HEK293 (cell line): Measurements from ENCODE around the gene SKI.
A peak's percentile ranks its signal among the peaks of the same experiment; 100 is the strongest.

Experiments
- CTCF ChIA-PET: fragments of 350-600 bp; formaldehyde crosslinking; extraction: SDS; loops from one replicate; lab custom pipeline; 2021; ENCODE audit warnings: antibody characterized with exemption; lab: Yijun Ruan, JAX
- POLR2A ChIA-PET: fragments of 300-600 bp; formaldehyde crosslinking; extraction: SDS; loops from one replicate; lab custom pipeline; 2020; ENCODE audit warnings: antibody characterized with exemption, inconsistent platforms; lab: Yijun Ruan, JAX
- H3K27ac ChIP-seq: fragments of 200-500 bp; sonication (Bioruptor generic); 2 replicates; pipeline ENCODE4 v1.5.1; 2014; ENCODE audit warnings: low read depth, low read length, control low read depth, inconsistent platforms; ENCODE audit errors: extremely low read depth
- H3K36me3 ChIP-seq, 2 experiments: fragments of 200-500 bp in 1 of 2; sonication (Bioruptor generic) in 1 of 2; 1 replicate in 1 of 2; 2 replicates in 1 of 2; pipeline ENCODE4 v1.5.1; 2014 to 2017; ENCODE audit warnings: inconsistent platforms in 2 of 2, low read length in 2 of 2; ENCODE audit not compliant: control insufficient read depth in 2 of 2, insufficient read depth in 1 of 2
- H3K4me1 ChIP-seq: fragments of 200-500 bp; sonication (Bioruptor generic); 2 replicates; pipeline ENCODE4 v1.5.1; 2014; ENCODE audit warnings: mild to moderate bottlenecking, low read length, inconsistent platforms; ENCODE audit not compliant: control insufficient read depth, insufficient read depth
- H3K4me3 ChIP-seq: 2 replicates; pipeline ENCODE4 v1.5.1; 2011; ENCODE audit warnings: low read depth, mild to moderate bottlenecking, control low read depth, low read length, moderate library complexity
- H3K9me3 ChIP-seq: fragments of 200-500 bp; sonication (Bioruptor generic); 2 replicates; pipeline ENCODE4 v1.5.1; 2014; ENCODE audit warnings: low read depth, low read length, inconsistent platforms; ENCODE audit not compliant: control insufficient read depth, insufficient read depth
- ELK4 ChIP-seq: IDR thresholded peaks from 2 replicates; pipeline ENCODE4 v1.6.1; 2011; ENCODE audit warnings: mild to moderate bottlenecking, low read depth, low read length, borderline replicate concordance
- INSM2 ChIP-seq: fragments of 450-650 bp; formaldehyde crosslinking; IDR thresholded peaks from 2 replicates; pipeline ENCODE4 v1.5.1; 2016; ENCODE audit warnings: missing biosample characterization, missing genetic modification characterization
- KLF17 ChIP-seq: fragments of 450-650 bp; formaldehyde crosslinking; IDR thresholded peaks from 2 replicates; pipeline ENCODE4 v1.5.1; 2016; ENCODE audit warnings: missing biosample characterization, missing genetic modification characterization
- MEIS1 ChIP-seq: sonication (generic); formaldehyde crosslinking; IDR thresholded peaks from 2 replicates; pipeline ENCODE4 v1.8.1; 2022; ENCODE audit warnings: missing genetic modification reagents, mild to moderate bottlenecking, borderline replicate concordance
- ZBTB26 ChIP-seq: fragments of 450-650 bp; formaldehyde crosslinking; optimal IDR thresholded peaks from 2 replicates; pipeline ENCODE3; 2016; ENCODE audit warnings: missing biosample characterization, mild to moderate bottlenecking, missing genetic modification characterization
- ZBTB8A ChIP-seq: fragments of 450-650 bp; formaldehyde crosslinking; IDR thresholded peaks from 2 replicates; pipeline ENCODE4 v1.5.1; 2016; ENCODE audit warnings: missing biosample characterization, missing genetic modification characterization
- ZEB2 ChIP-seq: fragments of 450-650 bp; formaldehyde crosslinking; IDR thresholded peaks from 2 replicates; pipeline ENCODE4 v1.5.1; 2016; ENCODE audit warnings: missing biosample characterization, missing genetic modification characterization
- ZFP69B ChIP-seq: fragments of 450-650 bp; formaldehyde crosslinking; IDR thresholded peaks from 2 replicates; pipeline ENCODE4 v1.5.1; 2016; ENCODE audit warnings: missing biosample characterization, missing genetic modification characterization
- ZNF112 ChIP-seq: fragments of 450-650 bp; formaldehyde crosslinking; IDR thresholded peaks from 2 replicates; pipeline ENCODE4 v1.5.0; 2017; ENCODE audit warnings: missing biosample characterization, missing genetic modification characterization
- ZNF155 ChIP-seq: fragments of 450-650 bp; formaldehyde crosslinking; IDR thresholded peaks from 2 replicates; pipeline ENCODE4 v1.5.1; 2016; ENCODE audit warnings: missing biosample characterization, missing genetic modification characterization
- ZNF26 ChIP-seq: fragments of 450-650 bp; formaldehyde crosslinking; IDR thresholded peaks from 2 replicates; pipeline ENCODE4 v1.5.1; 2016; ENCODE audit warnings: missing biosample characterization, missing genetic modification characterization
- ZNF280D ChIP-seq: fragments of 450-650 bp; formaldehyde crosslinking; IDR thresholded peaks from 2 replicates; pipeline ENCODE4 v1.5.1; 2016; ENCODE audit warnings: missing biosample characterization, missing genetic modification characterization
- ZNF302 ChIP-seq: fragments of 450-650 bp; formaldehyde crosslinking; IDR thresholded peaks from 2 replicates; pipeline ENCODE4 v1.5.1; 2016; ENCODE audit warnings: missing biosample characterization, missing genetic modification characterization, low read depth
- ZNF341 ChIP-seq: fragments of 450-650 bp; formaldehyde crosslinking; IDR thresholded peaks from 2 replicates; pipeline ENCODE4; 2016; ENCODE audit warnings: low read depth, missing biosample characterization, missing genetic modification characterization
- ZNF426 ChIP-seq: fragments of 450-650 bp; formaldehyde crosslinking; IDR thresholded peaks from 2 replicates; pipeline ENCODE4 v1.5.1; 2017; ENCODE audit warnings: missing biosample characterization, missing genetic modification characterization, mild to moderate bottlenecking, inconsistent platforms, moderate library complexity
- ZNF549 ChIP-seq: fragments of 450-650 bp; IDR thresholded peaks from 2 replicates; pipeline ENCODE4 v1.5.1; 2018; ENCODE audit warnings: missing biosample characterization, missing genetic modification characterization, mild to moderate bottlenecking, inconsistent platforms, moderate library complexity
- ZNF555 ChIP-seq: fragments of 450-650 bp; formaldehyde crosslinking; conservative IDR thresholded peaks from 2 replicates; pipeline ENCODE4 v1.5.1; 2017; ENCODE audit warnings: missing biosample characterization, mild to moderate bottlenecking, missing genetic modification characterization, inconsistent platforms
- ZNF596 ChIP-seq: fragments of 450-650 bp; IDR thresholded peaks from 2 replicates; pipeline ENCODE4 v1.5.0; 2018; ENCODE audit warnings: missing biosample characterization, mild to moderate bottlenecking, missing genetic modification characterization, moderate library complexity
- ZNF645 ChIP-seq: fragments of 450-650 bp; formaldehyde crosslinking; IDR thresholded peaks from 2 replicates; pipeline ENCODE4; 2016; ENCODE audit warnings: missing biosample characterization, missing genetic modification characterization
- ZNF677 ChIP-seq: fragments of 450-650 bp; IDR thresholded peaks from 2 replicates; pipeline ENCODE4 v1.5.0; 2018; ENCODE audit warnings: missing biosample characterization, mild to moderate bottlenecking, missing genetic modification characterization, moderate library complexity
- ZNF777 ChIP-seq: fragments of 450-650 bp; formaldehyde crosslinking; IDR thresholded peaks from 2 replicates; pipeline ENCODE4 v1.5.1; 2017; ENCODE audit warnings: missing biosample characterization, missing genetic modification characterization, borderline replicate concordance
- ZSCAN5A ChIP-seq: fragments of 450-650 bp; formaldehyde crosslinking; IDR thresholded peaks from 2 replicates; pipeline ENCODE4 v1.5.1; 2016; ENCODE audit warnings: missing biosample characterization, missing genetic modification characterization

SKI gene

GRCh38 chr1:2228157-2228594 is at the start of gene SKI:
TSS of gene SKI (plus strand) at chr1:2228319. CDS start at chr1:2228767, 448 bp downstream.
- no peak for TF ChIP-seq ZNF426 (tag by site-specific recombination)
- TF ChIP-seq ZNF677 (tag by site-specific recombination) = no peak
- TF ChIP-seq ZBTB8A (tag by site-specific recombination) = no peak
- no peak for TF ChIP-seq ZEB2 (tag by site-specific recombination)
- TF ChIP-seq ZNF280D = no peak
- no peak for TF ChIP-seq ZNF555 (tag by site-specific recombination)
- TF ChIP-seq ZNF777 = no peak
- no peak for TF ChIP-seq ZSCAN5A (tag by site-specific recombination)
- no peak for TF ChIP-seq ZNF112 (tag by site-specific recombination)
- TF ChIP-seq ZNF596 (tag by site-specific recombination) = no peak
- TF ChIP-seq MEIS1 = no peak
- Histone ChIP-seq H3K9me3 (no peaks in the 10 kb centered on the region), H3K27ac (peak within 1 kb of the TSS; percentile 94), H3K4me3 (peak within 1 kb of the TSS; percentile 78), H3K4me1 (no peaks in the 10 kb centered on the region; the same call in 1 of the 2 replicates), H3K36me3 (peaks cover 0 to 29% of the 10 kb centered on the region in 2 experiments; a peak in 1 of 3 replicates)
- ChIA-PET CTCF (interaction anchor here (1.0 kb wide), 1 partner anchor 10 kb away, joined by 3 read pairs; no protein-coding TSS in a partner anchor), POLR2A (interaction anchor here (0.5 to 2.0 kb wide), 7 partner anchors 16 to 183 kb away, joined by 3 to 21 read pairs (median 5); partner anchors contain the start of genes FAAP20, MORN1 and RER1)

GRCh38 chr1:2178875-2179274 is 49.2 kb upstream of the SKI start:
- POLR2A ChIA-PET = interaction anchor here (0.6 kb wide), 1 partner anchor 215 kb away, joined by 3 read pairs; no protein-coding TSS in a partner anchor
- no peak for TF ChIP-seq ZNF426 (tag by site-specific recombination)
- no peak for TF ChIP-seq ZNF341
- no peak for TF ChIP-seq ZFP69B
- no peak for TF ChIP-seq ZNF155
- no peak for TF ChIP-seq ZNF302 (tag by site-specific recombination)
- TF ChIP-seq ZNF645 (tag by site-specific recombination) = no peak
- no peak for TF ChIP-seq ZNF26 (tag by site-specific recombination)
- TF ChIP-seq INSM2 (tag by site-specific recombination) = no peak
- no peak for TF ChIP-seq ZBTB26 (tag by site-specific recombination)
- TF ChIP-seq ZNF549 = no peak
- TF ChIP-seq KLF17 (tag by site-specific recombination) = no peak
- no peak for TF ChIP-seq ELK4

More at GRCh38 chr1:2178875-2179274, 49.2 kb upstream of the SKI start:
- no peak overlapping the region for H3K4me3 ChIP-seq
- H3K36me3 ChIP-seq = peaks cover 0 to 63% of the 10 kb centered on the region in 2 experiments; a peak in 1 of 3 replicates
- no peak overlapping the region for H3K27ac ChIP-seq
- no peaks in the 10 kb centered on the region for H3K9me3 ChIP-seq
- CTCF ChIA-PET = no interaction called here
- no peaks in the 10 kb centered on the region for H3K4me1 ChIP-seq
